ENCODE measurements around the gene JPH2. TPM values are rescaled to one million over a fixed set of nuclear protein-coding genes. Genes with fewer than 3 reads are reported as not detected.

JPH2 gene
- total RNA-seq, 2 donors from 2014 or later = 29.1 to 31.1 TPM

DNA sequence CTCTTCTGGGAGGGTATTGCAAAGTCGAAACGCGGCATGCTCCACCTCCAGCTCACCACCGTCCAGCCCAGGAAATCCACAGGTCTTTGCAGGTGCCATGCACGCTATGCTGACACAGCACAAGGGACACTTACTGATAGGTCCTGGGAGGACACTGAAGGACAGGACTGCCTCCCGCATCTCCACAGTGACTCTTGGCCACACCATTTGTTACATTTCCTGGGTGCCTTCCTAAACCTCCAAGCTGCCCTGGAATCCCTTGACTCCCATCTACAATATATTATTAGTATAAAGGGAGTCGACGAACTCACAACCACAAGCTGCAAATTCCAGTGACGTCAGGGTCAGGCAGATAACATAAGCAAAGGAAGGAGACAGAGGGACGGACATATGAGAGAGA is 106.9 kb downstream of the JPH2 start:
- no peak for TF ChIP-seq POLR2A (IDR thresholded peaks at IDR 0.05)
- TF ChIP-seq, protein P1, sequence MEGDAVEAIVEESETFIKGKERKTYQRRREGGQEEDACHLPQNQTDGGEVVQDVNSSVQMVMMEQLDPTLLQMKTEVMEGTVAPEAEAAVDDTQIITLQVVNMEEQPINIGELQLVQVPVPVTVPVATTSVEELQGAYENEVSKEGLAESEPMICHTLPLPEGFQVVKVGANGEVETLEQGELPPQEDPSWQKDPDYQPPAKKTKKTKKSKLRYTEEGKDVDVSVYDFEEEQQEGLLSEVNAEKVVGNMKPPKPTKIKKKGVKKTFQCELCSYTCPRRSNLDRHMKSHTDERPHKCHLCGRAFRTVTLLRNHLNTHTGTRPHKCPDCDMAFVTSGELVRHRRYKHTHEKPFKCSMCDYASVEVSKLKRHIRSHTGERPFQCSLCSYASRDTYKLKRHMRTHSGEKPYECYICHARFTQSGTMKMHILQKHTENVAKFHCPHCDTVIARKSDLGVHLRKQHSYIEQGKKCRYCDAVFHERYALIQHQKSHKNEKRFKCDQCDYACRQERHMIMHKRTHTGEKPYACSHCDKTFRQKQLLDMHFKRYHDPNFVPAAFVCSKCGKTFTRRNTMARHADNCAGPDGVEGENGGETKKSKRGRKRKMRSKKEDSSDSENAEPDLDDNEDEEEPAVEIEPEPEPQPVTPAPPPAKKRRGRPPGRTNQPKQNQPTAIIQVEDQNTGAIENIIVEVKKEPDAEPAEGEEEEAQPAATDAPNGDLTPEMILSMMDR (IDR thresholded peaks at IDR 0.05) = no peak
- no peaks in the 10 kb centered on the region for H3K9me3 ChIP-seq
- no peaks in the 10 kb centered on the region for H3K27me3 ChIP-seq (replicated peaks; ENCODE audit: insufficient read depth)
- no peaks in the 10 kb centered on the region for H3K36me3 ChIP-seq
- WGBS = 81% methylated on average over 10 of the region's 10 CpGs
- no peaks in the 10 kb centered on the region for H3K4me1 ChIP-seq (replicated peaks)
- no peak overlapping the region for H3K4me3 ChIP-seq
- H3K27ac ChIP-seq = no peak overlapping the region
- DNase-seq (ENCODE audit: low spot score) = no peak
- intact Hi-C loops (cut with DNase I) = loop anchor here (1.0 to 5.0 kb wide), 4 partner anchors 63 to 543 kb away; no protein-coding TSS in a partner anchor

DNA sequence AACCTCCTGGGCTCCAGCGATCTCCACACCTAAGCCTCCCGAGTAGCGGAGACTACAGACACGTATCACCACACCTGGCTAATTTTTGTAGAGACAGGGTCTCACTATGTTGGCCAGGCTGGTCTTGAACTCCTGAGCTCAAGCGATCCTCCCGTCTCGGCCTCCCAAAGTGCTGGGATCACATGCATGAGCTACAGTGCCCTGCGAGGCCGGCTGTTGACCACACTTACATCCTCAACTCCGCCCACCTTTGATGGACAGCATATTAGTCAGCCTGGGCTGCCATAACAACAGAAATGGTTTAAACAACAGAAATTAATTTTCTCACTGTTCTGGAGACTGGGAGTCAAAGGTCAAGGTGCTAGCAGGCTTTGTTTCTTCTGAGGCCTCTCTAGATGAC is 107.7 kb downstream of the JPH2 start:
- H3K4me1 ChIP-seq (replicated peaks) = no peaks in the 10 kb centered on the region
- H3K27me3 ChIP-seq (replicated peaks; ENCODE audit: insufficient read depth) = no peaks in the 10 kb centered on the region
- DNase-seq (ENCODE audit: low spot score) = no peak
- 96% methylated on average over 10 of the region's 10 CpGs for WGBS
- no peaks in the 10 kb centered on the region for H3K36me3 ChIP-seq
- intact Hi-C loops (cut with DNase I) = loop anchor here (10.0 kb wide), 1 partner anchor 164 kb away; the partner anchor contains the start of gene TOX2
- no peaks in the 10 kb centered on the region for H3K9me3 ChIP-seq
- no peak overlapping the region for H3K4me3 ChIP-seq
- H3K27ac ChIP-seq = no peak overlapping the region
- TF ChIP-seq POLR2AphosphoS5 (IDR thresholded peaks at IDR 0.05) (no peak), POLR2A (IDR thresholded peaks at IDR 0.05) (no peak)

DNA sequence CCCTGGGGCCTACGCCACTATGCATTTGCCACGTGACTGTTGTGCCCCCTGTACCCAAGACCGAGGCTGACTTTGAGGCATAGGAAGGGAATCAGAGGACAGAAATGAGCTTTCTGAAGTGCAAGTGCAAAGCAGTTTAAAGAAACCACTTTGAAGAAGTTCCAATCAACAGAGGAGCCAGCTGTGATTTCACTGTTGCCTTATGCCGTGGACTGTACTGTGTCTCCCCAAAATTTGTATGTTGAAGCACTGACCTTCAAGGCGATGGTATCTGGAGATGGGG is 111.1 kb downstream of the JPH2 start:
- 96% methylated on average over 5 of the region's 5 CpGs for WGBS
- intact Hi-C loops (cut with DNase I) = loop anchor here (10.0 kb wide), 1 partner anchor 161 kb away; the partner anchor contains the start of gene TOX2
- H3K9me3 ChIP-seq = no peaks in the 10 kb centered on the region
- TF ChIP-seq, protein P1 (IDR thresholded peaks at IDR 0.05) = no peak
- H3K4me3 ChIP-seq = no peak overlapping the region
- no peaks in the 10 kb centered on the region for H3K36me3 ChIP-seq
- no peaks in the 10 kb centered on the region for H3K27me3 ChIP-seq (replicated peaks; ENCODE audit: insufficient read depth)
- H3K4me1 ChIP-seq (replicated peaks) = no peaks in the 10 kb centered on the region
- no peak for DNase-seq (ENCODE audit: low spot score)
- no peak overlapping the region for H3K27ac ChIP-seq

DNA sequence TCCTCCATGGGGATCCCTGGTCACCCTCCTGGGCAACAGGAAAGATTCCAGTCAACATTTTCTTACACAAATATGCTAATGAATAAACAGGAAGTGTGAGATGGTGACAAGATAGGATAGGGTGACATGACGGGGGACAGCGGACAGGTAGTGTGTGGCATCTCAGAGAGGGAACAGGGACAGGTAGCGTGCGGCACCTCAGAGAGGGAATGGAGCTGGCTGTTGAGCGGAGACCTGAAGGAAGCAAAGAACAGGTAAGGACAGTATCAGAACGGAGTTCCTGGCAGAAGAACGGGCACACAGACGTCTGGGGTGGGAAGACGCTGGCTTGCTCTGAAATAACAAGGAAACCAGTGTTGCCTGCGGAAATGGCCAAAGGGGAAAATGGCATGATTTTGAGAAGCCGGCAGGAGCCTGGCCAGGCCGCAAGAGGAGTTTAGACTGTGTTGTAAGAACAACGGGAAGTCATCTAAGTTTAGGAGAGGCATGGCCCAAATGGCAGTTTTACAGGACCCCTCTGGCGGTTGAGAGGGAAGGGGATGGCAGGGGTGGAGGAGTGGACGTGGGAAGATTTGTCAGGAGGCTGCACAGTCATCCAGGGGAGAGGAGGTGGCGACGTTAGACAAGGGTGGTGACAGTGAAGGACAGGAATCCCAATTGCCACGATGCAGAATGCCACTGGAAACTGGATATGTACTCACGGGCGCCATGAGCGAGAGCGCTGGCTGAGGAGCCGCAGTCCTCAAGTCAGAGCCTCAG is 111.6 kb downstream of the JPH2 start:
- Histone ChIP-seq H3K9me3 (no peaks in the 10 kb centered on the region), H3K27ac (no peak overlapping the region), H3K4me3 (no peak overlapping the region), H3K4me1 (replicated peaks) (no peaks in the 10 kb centered on the region), H3K36me3 (no peaks in the 10 kb centered on the region), H3K27me3 (replicated peaks; ENCODE audit: insufficient read depth) (no peaks in the 10 kb centered on the region)
- no peak for DNase-seq (ENCODE audit: low spot score)
- TF ChIP-seq POLR2AphosphoS5 (IDR thresholded peaks at IDR 0.05) (no peak), POLR2A (IDR thresholded peaks at IDR 0.05) (no peak)
- TF ChIP-seq, protein P1 (IDR thresholded peaks at IDR 0.05) = no peak
- intact Hi-C loops (cut with DNase I) = loop anchor here (10.0 kb wide), 1 partner anchor 161 kb away; the partner anchor contains the start of gene TOX2
- WGBS = 90% methylated on average over 23 of the region's 23 CpGs

DNA sequence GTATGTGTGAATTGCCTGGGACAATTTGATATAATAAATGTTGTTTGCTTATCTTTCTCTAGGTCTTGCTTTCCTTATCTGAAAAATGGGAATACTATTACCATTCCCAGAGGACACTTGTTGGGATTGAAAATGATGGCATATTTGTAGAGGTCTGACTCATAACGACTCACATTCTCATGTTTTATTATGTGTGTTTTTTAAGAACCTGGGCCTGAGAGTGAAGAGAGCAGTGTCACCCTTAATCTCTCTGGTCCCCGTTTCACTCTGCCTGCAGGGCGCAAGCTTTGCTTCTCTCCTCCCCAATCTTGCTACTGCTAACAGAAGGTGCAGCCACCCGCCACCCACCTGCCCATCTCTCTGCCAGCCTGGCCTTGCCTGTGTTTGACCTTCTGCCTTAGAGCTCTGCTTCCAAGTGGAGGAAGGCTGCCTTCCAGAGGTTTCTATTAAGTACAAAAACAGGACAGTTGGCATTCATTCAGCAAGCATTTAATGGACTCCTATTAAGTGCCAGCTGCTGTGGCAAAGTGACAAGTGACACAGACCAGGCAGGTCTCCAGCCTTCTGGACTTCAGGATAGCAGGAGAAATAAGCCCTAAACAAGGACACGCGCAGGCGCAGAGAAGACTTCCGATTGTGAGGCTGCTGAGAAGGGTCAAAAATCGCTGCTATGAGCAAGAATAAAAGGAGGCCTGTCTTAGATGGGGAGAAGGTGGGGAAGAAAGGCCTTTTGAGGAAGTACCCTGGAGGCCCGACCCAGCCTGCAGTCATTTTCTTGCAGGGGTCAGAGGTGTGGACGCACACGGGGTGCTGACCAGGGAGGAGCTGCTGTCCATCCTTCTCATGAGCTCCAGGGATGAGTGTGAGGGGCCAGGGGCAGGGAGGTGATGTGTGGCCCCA is 112.5 kb downstream of the JPH2 start:
- Histone ChIP-seq H3K27me3 (replicated peaks; ENCODE audit: insufficient read depth) (no peaks in the 10 kb centered on the region), H3K9me3 (no peaks in the 10 kb centered on the region), H3K27ac (no peak overlapping the region), H3K4me1 (replicated peaks) (no peaks in the 10 kb centered on the region), H3K36me3 (no peaks in the 10 kb centered on the region), H3K4me3 (no peak overlapping the region)
- DNase-seq (ENCODE audit: low spot score) = no peak
- 70% methylated on average over 12 of the region's 12 CpGs for WGBS
- intact Hi-C loops (cut with DNase I) = loop anchor here (10.0 kb wide), 1 partner anchor 160 kb away; the partner anchor contains the start of gene TOX2
- TF ChIP-seq POLR2A (IDR thresholded peaks at IDR 0.05) (no peak), POLR2AphosphoS5 (IDR thresholded peaks at IDR 0.05) (no peak)
- TF ChIP-seq, protein P1 (IDR thresholded peaks at IDR 0.05) = no peak
